PFSK-1 (cell line): ENCODE results near the gene KRT75.

Source experiments
- POLR2AphosphoS5 ChIP-seq: IDR thresholded peaks from 2 replicates; pipeline ENCODE4 v1.6.1; 2012; ENCODE audit warnings: low read depth, mild to moderate bottlenecking, control low read depth, low read length, moderate library complexity
- SIN3A ChIP-seq: IDR thresholded peaks from 2 replicates; pipeline ENCODE4 v1.6.1; 2012; ENCODE audit warnings: mild to moderate bottlenecking, low read length, moderate library complexity, borderline replicate concordance; ENCODE audit not compliant: insufficient read depth

DNA sequence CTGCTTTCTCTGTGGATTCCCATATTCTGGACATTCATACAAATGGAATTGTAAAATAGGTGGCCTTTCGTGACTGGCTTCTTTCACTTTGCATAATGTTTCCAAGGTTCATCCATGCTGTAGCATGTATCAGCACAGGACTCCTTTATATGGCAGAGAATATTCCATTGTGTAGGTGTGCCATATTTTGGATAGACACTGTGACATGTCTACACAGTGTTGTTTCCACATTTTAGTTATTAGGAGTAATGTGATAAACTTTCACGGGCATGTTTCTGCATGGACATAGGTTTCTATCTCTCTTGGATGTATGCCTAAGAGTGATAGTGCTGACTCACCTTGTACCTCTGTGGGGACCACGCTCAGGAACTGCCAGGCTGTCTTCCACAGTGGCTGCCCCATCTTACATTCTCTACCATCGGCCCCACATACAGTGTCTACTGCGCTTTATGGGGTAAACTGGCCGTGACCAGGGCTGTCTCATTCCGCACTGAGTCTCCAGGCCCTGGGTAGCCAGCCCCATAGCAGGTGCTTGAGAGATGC, 41.6 kb downstream of the KRT75 start:
- TF ChIP-seq POLR2AphosphoS5 (no peak), SIN3A (no peak)
